Activated CD4-positive, alpha-beta memory T cell treated with anti-CD3 and anti-CD28 coated beads, Interleukin-2, amount 10 ng/mL, durations not matched to agents 7 days and 5 days (primary cell): Measurements from ENCODE around the gene TMEM163. TPM values are rescaled to one million over a fixed set of nuclear protein-coding genes. Genes with fewer than 3 reads are reported as not detected.
"Not testable (repeated sequence)": the region's sequence is repeated elsewhere in the genome, so short reads cannot be mapped to it uniquely, and the experiment has no call there.

ENCODE experiments used
- CTCF ChIA-PET: fragments of 350-600 bp; sonication (Branson Sonifier 250); formaldehyde crosslinking; loops from one replicate; lab custom pipeline; 2021; ENCODE audit warnings: antibody characterized with exemption, inconsistent platforms; lab: Charles Lee
- POLR2A ChIA-PET: fragments of 350-600 bp; sonication (Branson Sonifier 250); formaldehyde crosslinking; loops from one replicate; lab custom pipeline; 2021; ENCODE audit warnings: antibody characterized with exemption; lab: Charles Lee
- DNase-seq: peaks from one replicate; pipeline ENCODE4 v3.0.0-alpha.2; 2020
- H3K27ac Mint-ChIP-seq: one replicate; pipeline ENCODE4 v1.8.0; 2021; ENCODE audit warnings: mild to moderate bottlenecking, mixed read lengths
- H3K27me3 Mint-ChIP-seq: one replicate; pipeline ENCODE4 v1.8.0; 2021; ENCODE audit warnings: mixed read lengths
- H3K36me3 Mint-ChIP-seq: one replicate; pipeline ENCODE4 v1.8.0; 2021; ENCODE audit warnings: low read depth, mixed read lengths
- H3K4me1 Mint-ChIP-seq: one replicate; pipeline ENCODE4 v1.8.0; 2021; ENCODE audit warnings: mixed read lengths
- H3K4me3 Mint-ChIP-seq: one replicate; pipeline ENCODE4 v1.8.0; 2021; ENCODE audit warnings: mild to moderate bottlenecking, mixed read lengths
- H3K9me3 Mint-ChIP-seq: one replicate; pipeline ENCODE4 v1.8.0; 2021; ENCODE audit warnings: mixed read lengths
- total RNA-seq, 2 experiments: library from RNA; stranded (reverse); gene quantifications; one replicate each; pipeline ENCODE4 v1.2.3, GENCODE V29; 2021

Gene TMEM163
- total RNA-seq, 2 experiments from 2014 or later, result 1.8 to 2.3 TPM

DNA sequence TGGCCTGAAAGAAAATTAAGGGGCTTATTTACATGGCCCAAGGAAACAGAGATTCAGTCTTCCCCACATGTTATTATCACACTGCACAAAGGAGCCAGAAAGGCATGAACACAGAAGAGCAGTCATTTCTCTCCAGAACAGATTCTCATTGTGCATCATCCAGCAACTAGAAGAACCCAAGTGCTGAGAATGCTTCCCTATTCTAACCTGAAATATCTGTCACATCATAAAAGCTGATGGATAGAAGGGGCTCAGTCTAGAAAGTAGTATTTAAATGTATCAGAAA is 145.8 kb downstream of the TMEM163 start:
- H3K36me3 Mint-ChIP-seq, result no peaks in the 10 kb centered on the region
- CTCF ChIA-PET, result no interaction called here
- POLR2A ChIA-PET, result no interaction called here
- H3K27ac Mint-ChIP-seq, result no peak overlapping the region
- DNase-seq, result no peak
- H3K4me3 Mint-ChIP-seq, result no peak overlapping the region
- H3K9me3 Mint-ChIP-seq, result no peaks in the 10 kb centered on the region
- peaks cover 3% of the 10 kb centered on the region for H3K4me1 Mint-ChIP-seq
- H3K27me3 Mint-ChIP-seq, result peaks cover 17% of the 10 kb centered on the region

DNA sequence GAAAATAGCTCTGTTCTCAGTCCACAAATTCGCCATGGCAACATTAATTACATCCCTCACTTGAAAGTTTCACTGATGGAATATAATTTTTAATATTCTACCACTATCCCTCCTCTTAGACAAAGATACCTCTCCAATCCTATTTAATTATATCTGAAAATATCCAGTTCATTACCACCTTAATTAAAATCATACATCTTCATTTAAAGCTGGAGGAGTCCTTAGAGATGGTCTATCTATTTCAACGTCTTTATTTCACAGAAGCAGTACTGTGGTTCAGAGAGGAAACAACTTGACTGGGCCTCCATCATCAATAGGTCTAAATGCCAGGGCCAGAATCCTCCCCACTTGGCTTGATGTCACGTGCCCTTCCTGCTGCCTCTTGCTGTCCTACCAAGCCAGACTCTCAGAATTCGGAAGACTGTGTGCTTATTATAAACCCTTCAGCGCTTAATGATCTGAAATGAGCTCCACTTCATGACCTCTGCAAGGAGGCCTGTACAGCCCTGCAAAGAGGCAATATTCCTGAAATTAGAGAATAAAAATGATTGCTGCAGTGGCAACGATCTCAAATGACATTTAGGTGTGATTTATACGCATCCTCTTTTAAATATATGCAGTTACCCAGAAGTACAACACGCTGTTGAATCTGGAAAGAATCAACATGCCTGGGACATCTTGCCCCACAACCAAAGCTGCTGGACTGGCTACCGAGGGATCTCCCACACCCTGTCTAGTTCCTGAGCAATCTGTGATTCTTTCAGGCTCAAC is 146.3 kb downstream of the TMEM163 start:
- H3K27ac Mint-ChIP-seq, result no peak overlapping the region
- H3K36me3 Mint-ChIP-seq, result no peaks in the 10 kb centered on the region
- H3K9me3 Mint-ChIP-seq, result no peaks in the 10 kb centered on the region
- H3K4me1 Mint-ChIP-seq, result peaks cover 3% of the 10 kb centered on the region
- H3K4me3 Mint-ChIP-seq, result no peak overlapping the region
- CTCF ChIA-PET, result no interaction called here
- no peak for DNase-seq
- POLR2A ChIA-PET, result no interaction called here
- peaks cover 19% of the 10 kb centered on the region for H3K27me3 Mint-ChIP-seq

- ChIA-PET POLR2A (no interaction called here), CTCF (no interaction called here)
- Mint-ChIP-seq H3K36me3 (no peaks in the 10 kb centered on the region), H3K9me3 (no peaks in the 10 kb centered on the region), H3K4me3 (no peak overlapping the region), H3K27ac (no peak overlapping the region), H3K4me1 (peaks cover 3% of the 10 kb centered on the region), H3K27me3 (peaks cover 16% of the 10 kb centered on the region)
- DNase-seq, result no peak
These were observed 148.1 kb downstream of the TMEM163 start for GRCh38 chr2:134570676-134571075.

GRCh38 chr2:134568413-134568812 is 150.4 kb downstream of the TMEM163 start:
- H3K9me3 Mint-ChIP-seq, result no peaks in the 10 kb centered on the region
- no peak overlapping the region for H3K4me3 Mint-ChIP-seq
- H3K27me3 Mint-ChIP-seq, result peaks cover 20% of the 10 kb centered on the region
- ChIA-PET CTCF (no interaction called here), POLR2A (no interaction called here)
- no peak for DNase-seq
- H3K36me3 Mint-ChIP-seq, result no peaks in the 10 kb centered on the region
- peaks cover 10% of the 10 kb centered on the region for H3K4me1 Mint-ChIP-seq
- H3K27ac Mint-ChIP-seq, result no peak overlapping the region

DNA sequence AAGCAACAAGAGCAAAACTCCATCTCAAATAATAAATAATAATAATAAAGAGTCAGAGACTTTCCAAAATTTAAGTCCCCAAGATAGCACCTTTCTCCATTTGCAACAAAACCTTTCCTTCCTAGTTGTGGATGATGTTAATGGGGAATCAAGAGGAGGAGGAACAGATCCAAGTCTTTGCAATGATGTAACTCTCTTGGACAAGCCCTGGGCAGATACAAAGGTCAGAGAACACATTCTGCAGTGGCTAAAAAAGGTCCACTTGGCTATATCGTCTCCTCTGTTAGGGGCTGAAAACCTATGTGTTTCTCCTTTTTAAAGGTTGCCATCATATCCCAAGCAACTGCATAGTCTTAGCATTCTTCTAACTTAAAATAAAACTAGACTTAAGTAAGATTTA is 151.1 kb downstream of the TMEM163 start:
- H3K36me3 Mint-ChIP-seq, result no peaks in the 10 kb centered on the region
- no peak overlapping the region for H3K27ac Mint-ChIP-seq
- peaks cover 10% of the 10 kb centered on the region for H3K4me1 Mint-ChIP-seq
- H3K9me3 Mint-ChIP-seq, result no peaks in the 10 kb centered on the region
- DNase-seq, result no peak
- CTCF ChIA-PET, result no interaction called here
- peaks cover 24% of the 10 kb centered on the region for H3K27me3 Mint-ChIP-seq
- POLR2A ChIA-PET, result no interaction called here
- H3K4me3 Mint-ChIP-seq, result no peak overlapping the region

DNA sequence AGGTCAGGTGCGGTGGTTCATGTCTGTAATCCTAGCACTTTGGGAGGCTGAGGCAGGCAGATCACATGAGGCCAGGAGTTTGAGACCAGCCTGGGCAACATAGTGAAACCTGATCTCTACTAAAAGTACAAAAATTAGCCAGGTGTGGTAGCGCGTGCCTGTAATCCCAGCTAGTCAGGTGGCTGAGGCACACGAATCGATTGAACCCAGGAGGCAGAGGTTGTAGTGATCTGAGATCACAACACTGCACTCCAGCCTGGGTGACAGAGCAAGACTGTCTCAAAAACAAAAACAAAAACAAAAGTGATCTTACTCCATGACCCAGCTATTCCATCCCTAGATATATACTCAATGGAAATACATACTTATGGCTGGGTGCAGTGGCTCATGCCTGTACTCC is 153.8 kb downstream of the TMEM163 start:
- ChIA-PET CTCF (interaction anchor here (0.6 to 0.8 kb wide), 2 partner anchors 114 to 1882 kb away, joined by 3 to 4 read pairs; no protein-coding TSS in a partner anchor), POLR2A (interaction anchor here (1.9 kb wide), 1 partner anchor 18 kb away, joined by 15 read pairs; no protein-coding TSS in a partner anchor)
- peaks cover 10% of the 10 kb centered on the region for H3K4me1 Mint-ChIP-seq
- not testable (repeated sequence) for H3K36me3 Mint-ChIP-seq, DNase-seq, H3K4me3 Mint-ChIP-seq, H3K9me3 Mint-ChIP-seq, H3K27ac Mint-ChIP-seq
- H3K27me3 Mint-ChIP-seq, result peaks cover 32% of the 10 kb centered on the region

GRCh38 chr2:134564549-134564948 is 154.3 kb downstream of the TMEM163 start:
- Mint-ChIP-seq H3K36me3 (no peaks in the 10 kb centered on the region), H3K4me1 (peaks cover 10% of the 10 kb centered on the region), H3K27me3 (peaks cover 30% of the 10 kb centered on the region), H3K27ac (no peak overlapping the region), H3K4me3 (no peak overlapping the region), H3K9me3 (no peaks in the 10 kb centered on the region)
- CTCF ChIA-PET, result interaction anchor here (0.8 kb wide), 1 partner anchor 113 kb away, joined by 3 read pairs; no protein-coding TSS in a partner anchor
- no peak for DNase-seq
- POLR2A ChIA-PET, result interaction anchor here (1.9 kb wide), 1 partner anchor 19 kb away, joined by 15 read pairs; no protein-coding TSS in a partner anchor

- H3K4me3 Mint-ChIP-seq, result no peak overlapping the region
- ChIA-PET POLR2A (no interaction called here), CTCF (no interaction called here)
- peaks cover 23% of the 10 kb centered on the region for H3K27me3 Mint-ChIP-seq
- no peaks in the 10 kb centered on the region for H3K4me1 Mint-ChIP-seq
- no peaks in the 10 kb centered on the region for H3K36me3 Mint-ChIP-seq
- no peaks in the 10 kb centered on the region for H3K9me3 Mint-ChIP-seq
- no peak for DNase-seq
- no peak overlapping the region for H3K27ac Mint-ChIP-seq
These were observed 160.5 kb downstream of the TMEM163 start for GRCh38 chr2:134558208-134558830.

DNA sequence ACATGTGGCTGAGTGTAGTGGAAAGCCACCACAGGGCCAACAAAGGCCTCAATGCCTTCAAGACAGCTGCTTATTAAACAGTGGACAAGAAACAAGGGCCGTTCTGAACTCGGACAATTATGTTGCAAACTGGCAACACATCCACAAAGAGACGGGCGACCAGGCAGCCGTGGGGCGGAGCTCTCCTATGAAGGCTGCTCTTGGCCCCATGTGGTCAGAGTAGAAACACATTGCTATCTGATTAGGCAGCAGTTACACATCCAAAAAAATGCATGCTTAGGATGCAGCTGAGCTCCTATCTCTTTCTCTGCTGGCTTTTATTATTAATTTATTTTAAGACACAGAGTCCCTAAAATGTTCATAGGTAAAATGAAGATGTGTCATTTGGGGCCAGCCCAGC is 163.4 kb downstream of the TMEM163 start:
- Mint-ChIP-seq H3K4me1 (no peaks in the 10 kb centered on the region), H3K36me3 (no peaks in the 10 kb centered on the region), H3K27me3 (peaks cover 11% of the 10 kb centered on the region), H3K27ac (no peak overlapping the region), H3K4me3 (no peak overlapping the region), H3K9me3 (no peaks in the 10 kb centered on the region)
- CTCF ChIA-PET, result no interaction called here
- POLR2A ChIA-PET, result interaction anchor here (1.0 kb wide), 1 partner anchor 245 kb away, joined by 5 read pairs; no protein-coding TSS in a partner anchor
- DNase-seq, result no peak

DNA sequence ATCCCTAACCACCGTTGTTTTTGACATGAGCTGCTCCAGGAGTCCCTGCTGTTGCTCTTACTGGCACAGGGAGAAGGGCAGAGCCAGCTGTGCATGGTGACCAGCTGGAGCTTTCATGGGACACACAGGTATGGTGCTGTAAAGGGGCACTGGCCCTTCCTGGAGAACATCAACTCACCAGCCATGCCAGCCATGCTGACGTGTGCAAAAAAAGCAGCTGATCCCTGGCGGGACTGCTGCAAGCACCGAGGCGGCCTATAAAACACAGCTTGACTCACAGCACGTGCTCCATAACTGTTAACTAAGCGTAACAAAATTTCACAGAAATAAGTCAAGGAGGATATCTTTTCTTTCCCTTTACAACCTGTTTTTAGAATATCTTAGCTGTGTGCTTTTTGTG is 165.1 kb downstream of the TMEM163 start:
- ChIA-PET POLR2A (no interaction called here), CTCF (no interaction called here)
- Mint-ChIP-seq H3K27me3 (peaks cover 11% of the 10 kb centered on the region), H3K4me3 (no peak overlapping the region), H3K9me3 (no peaks in the 10 kb centered on the region), H3K27ac (no peak overlapping the region), H3K4me1 (no peaks in the 10 kb centered on the region), H3K36me3 (no peaks in the 10 kb centered on the region)
- no peak for DNase-seq

DNA sequence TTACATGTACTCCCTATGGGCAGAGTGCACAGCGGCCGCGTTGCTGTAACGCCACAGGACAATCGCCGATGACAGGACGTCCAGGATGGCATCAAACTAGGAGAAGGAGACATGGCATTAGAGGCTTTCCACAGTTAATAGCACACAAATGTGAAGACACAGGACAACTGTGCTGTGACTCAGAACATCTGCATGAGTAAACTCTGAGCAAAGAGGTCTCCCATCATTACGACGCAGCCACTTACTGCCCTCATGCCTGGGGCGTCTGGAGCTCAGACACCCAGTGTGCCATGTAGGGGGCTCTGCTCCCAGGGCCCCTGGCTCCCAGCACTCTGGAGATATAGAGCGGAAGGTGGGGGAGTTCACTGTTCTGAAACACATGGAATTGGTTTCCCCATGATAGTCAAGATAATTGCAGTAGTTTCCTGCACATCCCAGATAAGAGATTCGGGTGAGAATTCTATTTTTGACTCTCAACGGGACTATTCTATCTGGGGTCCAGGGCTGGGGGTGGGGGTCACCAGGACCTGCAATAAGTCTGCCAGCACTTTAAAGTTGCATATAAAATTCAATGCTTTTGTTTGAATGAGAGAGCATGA is 168.1 kb downstream of the TMEM163 start:
- Mint-ChIP-seq H3K9me3 (no peaks in the 10 kb centered on the region), H3K27me3 (peaks cover 6% of the 10 kb centered on the region), H3K4me1 (no peaks in the 10 kb centered on the region), H3K4me3 (no peak overlapping the region), H3K36me3 (no peaks in the 10 kb centered on the region), H3K27ac (no peak overlapping the region)
- ChIA-PET CTCF (no interaction called here), POLR2A (no interaction called here)
- no peak for DNase-seq

GRCh38 chr2:134549104-134549503 is 169.7 kb downstream of the TMEM163 start:
- POLR2A ChIA-PET, result no interaction called here
- CTCF ChIA-PET, result no interaction called here
- H3K36me3 Mint-ChIP-seq, result no peaks in the 10 kb centered on the region

DNA sequence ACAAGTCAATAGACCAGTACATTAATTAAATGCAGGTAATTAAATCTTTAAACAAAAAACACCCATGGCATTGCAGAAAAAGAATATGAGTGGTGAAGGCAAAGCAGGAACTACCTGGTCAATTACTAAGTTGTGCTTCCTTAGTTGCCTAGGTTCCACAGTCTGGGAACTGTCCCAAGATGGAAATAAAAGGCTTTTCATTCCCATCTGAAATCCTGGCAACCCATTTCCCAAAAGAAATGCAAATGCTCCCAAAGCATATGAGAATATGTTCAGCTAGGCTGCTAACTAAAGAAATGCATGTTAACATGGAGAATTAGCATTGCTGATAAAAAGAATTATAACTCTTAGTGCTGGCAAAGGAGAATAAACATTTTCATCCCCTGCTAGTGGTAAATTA is 177.8 kb downstream of the TMEM163 start:
- ChIA-PET CTCF (no interaction called here), POLR2A (no interaction called here)
- no peak overlapping the region for H3K4me3 Mint-ChIP-seq
- no peak for DNase-seq
- H3K27me3 Mint-ChIP-seq, result peaks cover 2% of the 10 kb centered on the region
- no peak overlapping the region for H3K27ac Mint-ChIP-seq
- H3K9me3 Mint-ChIP-seq, result no peaks in the 10 kb centered on the region
- H3K4me1 Mint-ChIP-seq, result no peaks in the 10 kb centered on the region
- H3K36me3 Mint-ChIP-seq, result no peaks in the 10 kb centered on the region

More at GRCh38 chr2:134549104-134549503, 169.7 kb downstream of the TMEM163 start:
- DNase-seq, result no peak
- Mint-ChIP-seq H3K4me1 (no peaks in the 10 kb centered on the region), H3K27ac (no peak overlapping the region), H3K9me3 (no peaks in the 10 kb centered on the region), H3K27me3 (peaks cover 4% of the 10 kb centered on the region), H3K4me3 (no peak overlapping the region)
